Tongue (tissue), 2 donors: Measurements from ENCODE around the gene GSK3A. TPM values are rescaled to one million over a fixed set of nuclear protein-coding genes. Genes with fewer than 3 reads are reported as not detected.

Source experiments
- DNase-seq: peaks from one replicate; pipeline ENCODE4 v3.0.0-alpha.2; 2015
- total RNA-seq: library from RNA; depleted of rRNA; stranded (reverse); fragments of >200 nt; gene quantifications from one replicate; pipeline ENCODE4 v1.2.3, GENCODE V29; 2014

The GSK3A gene
- total RNA-seq, 1 donor from 2014 or later, result 23.6 TPM

DNA sequence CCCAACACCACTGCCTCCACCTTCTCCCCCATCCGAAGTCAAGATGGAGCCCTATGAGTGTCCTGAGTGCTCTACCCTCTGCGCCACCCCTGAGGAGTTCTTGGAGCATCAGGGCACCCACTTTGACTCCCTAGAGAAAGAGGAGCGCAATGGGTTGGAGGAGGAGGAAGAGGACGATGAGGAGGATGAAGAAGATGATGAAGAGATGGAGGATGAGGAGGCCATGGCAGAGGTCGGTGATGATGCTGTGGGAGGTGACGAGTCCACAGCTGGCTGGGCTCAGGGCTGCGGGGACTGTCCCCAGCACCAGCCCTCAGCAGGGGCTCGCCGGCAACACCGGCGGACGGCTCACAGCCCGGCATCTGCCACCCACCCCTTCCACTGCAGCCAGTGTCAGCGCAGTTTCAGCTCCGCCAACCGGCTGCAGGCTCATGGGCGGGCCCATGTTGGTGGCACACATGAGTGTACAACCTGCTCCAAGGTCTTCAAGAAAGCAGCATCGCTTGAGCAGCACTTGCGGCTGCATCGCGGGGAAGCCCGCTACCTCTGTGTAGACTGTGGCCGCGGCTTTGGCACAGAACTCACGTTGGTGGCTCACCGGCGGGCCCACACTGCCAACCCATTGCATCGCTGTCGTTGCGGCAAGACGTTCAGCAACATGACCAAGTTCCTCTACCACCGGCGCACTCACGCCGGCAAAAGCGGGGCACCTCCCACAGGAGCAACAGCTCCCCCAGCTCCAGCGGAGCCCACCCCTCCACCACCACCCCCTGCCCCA is 17.3 kb downstream of the GSK3A start:
- DNase-seq, result no peak

DNA sequence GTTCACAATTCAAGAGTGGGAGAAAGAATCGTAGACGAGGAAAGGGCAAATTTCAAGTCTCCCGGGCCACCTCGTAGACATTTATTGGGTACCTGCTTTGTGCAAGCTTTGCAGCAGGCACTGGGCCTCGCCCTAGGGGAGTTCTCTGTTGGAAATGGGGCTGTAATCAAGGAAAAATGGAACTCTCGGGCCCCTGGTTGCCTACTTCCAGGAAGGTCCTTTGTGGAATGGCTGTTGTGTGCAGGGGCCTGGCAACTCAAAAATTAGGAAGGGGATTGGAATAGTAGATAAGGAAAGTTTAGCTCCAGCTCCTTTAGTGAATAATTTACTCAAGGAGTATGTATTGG is 21.7 kb downstream of the GSK3A start:
- no peak for DNase-seq

DNA sequence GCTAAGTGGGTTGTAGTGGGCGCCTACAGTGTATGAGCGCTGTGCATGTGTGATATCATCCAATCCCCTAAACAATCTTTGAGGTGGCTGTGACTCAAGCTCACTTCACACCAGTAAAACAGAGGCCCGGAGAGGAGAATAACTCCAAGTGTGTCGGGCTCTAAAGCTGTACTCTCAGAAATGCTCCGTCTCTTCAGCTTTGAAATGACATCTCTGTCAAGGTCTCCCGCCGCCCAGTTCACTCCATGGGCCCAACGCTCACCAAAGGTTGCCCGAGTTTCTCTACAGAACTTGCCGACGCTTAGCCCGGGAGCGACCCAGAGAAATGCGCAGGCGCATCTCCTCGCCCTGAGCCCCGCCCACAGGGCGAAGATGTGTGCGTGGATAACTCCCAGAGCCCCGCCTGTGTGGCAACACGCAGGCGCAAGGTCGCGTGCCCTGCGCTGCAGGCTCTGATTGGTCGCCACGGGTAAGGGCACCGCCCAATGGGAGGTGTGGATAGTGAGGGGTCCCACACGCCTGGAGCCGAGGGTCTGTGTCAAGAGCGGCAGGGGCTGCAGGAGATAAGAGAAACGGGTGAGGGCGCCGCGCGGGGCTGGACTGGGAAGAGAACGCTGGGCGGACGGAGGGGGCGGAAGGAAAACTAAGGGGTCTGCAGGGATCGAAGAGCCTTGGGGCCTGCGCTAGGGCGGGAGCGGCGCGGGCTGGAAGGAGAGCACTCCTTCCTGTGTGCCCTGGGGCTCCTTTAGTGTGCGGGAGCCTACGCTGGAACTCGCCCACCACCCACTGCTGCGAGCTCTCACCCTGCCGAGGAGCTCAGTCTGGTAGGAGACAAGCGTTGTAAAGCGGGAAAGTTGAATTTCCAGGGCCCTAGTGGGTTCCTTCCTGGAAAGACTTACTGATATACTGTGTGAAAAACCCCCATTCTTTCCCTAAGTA is 22.3 kb downstream of the GSK3A start, which contains the start of gene ZNF526:
Gene ZNF526 (plus strand): TSS at position 501 of the 939 bp plus-strand sequence. CDS start 4,092 bp downstream, outside the sequence.
- DNase-seq, result peak; percentile 99

DNA sequence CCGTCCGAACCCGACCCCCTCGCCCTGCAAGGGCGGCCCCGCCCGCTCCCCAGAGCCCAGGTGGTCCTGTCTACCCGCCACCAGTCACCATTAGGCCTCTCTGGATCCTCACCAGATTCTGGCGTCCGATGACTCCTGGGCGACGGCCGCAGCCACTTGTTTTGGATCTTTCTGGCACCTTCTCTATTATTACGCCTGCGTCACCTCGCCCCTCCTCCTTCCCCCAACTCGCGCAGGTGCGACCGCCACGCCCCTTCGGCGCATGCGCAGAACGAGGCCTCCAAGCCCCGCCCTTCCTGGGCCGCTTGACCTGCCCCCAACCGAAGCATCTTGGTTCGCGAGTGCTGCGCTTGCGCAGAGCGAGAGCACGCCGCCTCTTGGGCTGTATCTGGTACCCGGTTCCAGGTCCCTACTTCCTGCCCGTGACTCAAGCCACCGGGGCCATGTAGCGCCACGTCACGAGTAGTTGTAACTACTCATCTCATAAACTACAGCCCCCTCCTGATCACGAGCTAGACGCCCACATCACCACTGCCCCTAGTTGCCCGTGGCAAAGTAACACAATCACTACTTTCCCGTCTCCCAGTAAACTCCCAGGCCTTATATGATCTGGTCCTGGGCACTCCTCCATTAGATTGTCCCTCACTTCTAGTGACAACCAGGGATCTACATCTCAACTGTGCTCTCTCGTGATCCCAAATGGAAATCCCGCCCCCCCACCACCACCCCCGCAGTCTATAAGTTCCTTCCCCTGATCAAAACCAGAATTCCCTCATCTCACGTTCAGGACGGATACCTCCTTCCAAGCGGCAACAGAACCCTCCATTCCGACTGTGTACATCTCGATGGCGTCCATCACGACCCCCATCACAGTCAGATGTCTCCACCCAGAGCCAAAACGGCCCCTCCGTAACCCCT is 24.6 kb downstream of the GSK3A start, which contains the start of gene DEDD2:
Gene DEDD2 (minus strand): TSS at position 158 of the 918 bp plus-strand sequence. CDS start 670 bp downstream, outside the sequence.
- peak; percentile 98 for DNase-seq

DNA sequence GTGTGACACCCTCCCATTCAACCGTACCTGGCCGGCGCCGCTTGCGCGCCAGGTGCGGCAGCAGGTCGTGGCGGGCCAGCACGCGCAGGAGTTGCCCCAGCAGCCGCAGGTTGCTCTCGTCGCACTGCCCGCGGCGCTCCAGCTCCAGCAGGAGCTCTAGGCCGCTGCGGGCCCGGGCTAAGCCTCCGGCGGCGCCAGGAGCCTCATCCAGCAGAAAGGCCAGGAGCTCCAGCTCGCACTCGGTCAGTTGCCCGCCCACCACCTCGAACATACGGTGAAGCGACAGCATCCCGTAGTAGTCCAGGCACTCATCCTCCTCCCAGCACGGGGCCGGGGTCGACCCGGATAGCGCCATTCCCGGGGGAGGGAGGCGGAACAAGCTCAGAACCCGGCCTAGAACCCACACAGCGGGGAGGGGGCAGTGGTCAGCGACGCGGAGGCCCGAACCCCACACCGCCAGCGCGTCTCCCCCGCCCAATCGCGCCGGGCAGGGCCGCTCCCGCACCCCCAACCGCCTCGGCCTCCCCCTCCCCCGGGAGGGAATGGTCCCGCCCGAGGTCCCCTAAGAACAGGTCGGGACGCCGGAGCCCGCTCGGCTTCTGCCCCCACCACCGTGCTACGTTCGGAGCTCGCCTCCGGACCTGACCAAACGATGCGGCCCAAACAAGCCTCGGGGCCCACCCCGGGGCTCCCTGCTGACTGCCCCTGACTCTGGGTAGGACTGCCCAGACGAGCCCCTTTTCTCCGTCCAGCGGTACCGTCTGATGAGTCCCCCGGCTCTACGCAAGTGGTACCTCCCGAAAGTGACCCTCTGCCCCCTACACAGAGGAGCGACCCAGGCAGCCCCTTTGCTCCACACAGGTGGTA is 25.5 kb downstream of the GSK3A start:
- peak; percentile 40 for DNase-seq

DNA sequence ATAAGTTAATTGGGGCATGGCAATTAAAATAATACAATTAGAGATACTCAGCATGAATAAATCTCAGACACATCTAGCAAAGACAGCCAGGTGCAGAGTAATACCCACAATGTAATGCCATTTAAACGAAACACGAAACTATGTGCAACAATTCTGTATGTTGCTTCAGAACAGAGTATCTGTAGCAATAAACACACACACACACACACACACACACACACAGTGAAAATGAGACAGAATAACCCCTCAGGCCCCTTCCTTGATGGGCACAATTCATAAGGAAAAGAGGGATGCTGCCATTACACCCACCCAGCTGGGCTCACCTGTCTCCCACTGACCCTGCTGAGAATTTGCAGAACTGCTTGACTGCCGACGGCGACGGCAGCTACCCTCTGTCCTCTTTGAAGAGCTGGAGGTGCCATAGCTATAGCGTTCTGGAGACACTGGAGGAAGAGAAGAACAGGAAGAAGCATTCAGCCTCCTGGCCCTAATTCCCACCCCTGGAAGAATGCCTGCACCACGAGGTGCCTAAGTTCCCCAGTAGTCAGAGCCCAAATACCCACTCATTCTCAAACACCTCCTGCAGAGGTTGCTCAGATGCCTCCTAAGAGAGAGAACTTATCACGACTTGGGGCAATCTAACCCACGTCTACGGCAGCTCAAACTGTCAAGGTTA is 27.5 kb downstream of the GSK3A start:
- no peak for DNase-seq

DNA sequence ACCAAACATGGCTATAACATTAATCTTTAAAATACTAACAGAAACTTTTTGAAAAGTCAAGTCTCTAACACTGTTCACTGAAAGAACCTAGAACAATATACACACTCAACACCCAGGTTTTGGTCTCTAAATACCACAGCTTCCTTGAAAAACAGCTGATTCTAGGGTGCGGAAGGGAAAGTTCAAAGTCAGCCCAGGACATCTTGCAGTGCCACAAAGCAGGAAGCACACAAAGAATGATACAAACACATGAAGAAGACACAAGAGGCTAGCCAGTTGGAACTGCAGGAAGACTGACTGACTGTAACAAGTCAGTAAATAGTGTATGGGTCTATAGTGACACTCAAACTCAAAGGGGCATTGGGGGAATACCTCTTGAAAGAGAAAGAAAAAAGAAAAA is 29.5 kb downstream of the GSK3A start:
- DNase-seq, result no peak

DNA sequence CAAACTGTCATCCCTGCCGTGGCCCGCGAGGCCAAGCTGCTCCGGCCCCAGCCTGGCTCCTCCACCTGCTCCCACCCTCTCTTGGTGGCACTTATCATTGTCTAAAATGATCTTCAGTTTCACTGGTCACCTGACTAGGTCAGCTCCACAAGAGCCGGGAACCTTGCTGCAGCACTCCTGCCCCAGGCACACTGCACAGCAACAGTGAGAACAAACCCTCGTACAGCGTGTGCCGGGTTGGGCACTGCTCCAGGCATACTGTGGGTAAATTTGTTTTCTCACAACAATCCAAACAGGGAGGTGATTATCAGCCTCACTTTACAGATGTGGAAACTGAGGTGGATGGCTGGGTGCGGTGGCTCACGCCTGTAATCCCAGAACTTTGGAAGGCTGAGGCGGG is 33.8 kb downstream of the GSK3A start:
- DNase-seq, result no peak

DNA sequence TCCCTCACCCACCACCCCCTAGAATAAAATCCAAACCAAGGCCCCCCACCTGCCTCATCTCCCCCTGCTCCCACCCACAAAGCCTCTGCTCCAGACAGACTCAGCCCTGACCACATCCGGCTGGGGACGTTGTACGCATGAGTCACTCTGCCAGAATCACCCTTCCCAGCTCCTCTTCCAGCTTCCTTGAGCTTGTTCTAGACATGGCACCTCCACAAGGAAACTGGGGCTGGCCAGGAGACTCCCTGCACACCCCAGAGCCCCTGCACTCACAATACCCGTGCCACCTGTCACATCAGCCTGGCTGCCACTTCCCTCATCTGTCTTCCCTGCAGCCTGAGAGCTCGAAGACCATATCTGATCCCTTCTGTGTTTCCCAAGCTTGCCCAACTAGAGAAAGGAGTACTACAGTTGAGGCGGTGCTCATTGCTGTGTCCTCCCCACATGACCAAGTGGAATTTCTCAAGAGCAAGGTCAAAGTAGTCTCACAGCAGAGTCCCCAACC is 34.6 kb downstream of the GSK3A start:
- DNase-seq, result no peak

DNA sequence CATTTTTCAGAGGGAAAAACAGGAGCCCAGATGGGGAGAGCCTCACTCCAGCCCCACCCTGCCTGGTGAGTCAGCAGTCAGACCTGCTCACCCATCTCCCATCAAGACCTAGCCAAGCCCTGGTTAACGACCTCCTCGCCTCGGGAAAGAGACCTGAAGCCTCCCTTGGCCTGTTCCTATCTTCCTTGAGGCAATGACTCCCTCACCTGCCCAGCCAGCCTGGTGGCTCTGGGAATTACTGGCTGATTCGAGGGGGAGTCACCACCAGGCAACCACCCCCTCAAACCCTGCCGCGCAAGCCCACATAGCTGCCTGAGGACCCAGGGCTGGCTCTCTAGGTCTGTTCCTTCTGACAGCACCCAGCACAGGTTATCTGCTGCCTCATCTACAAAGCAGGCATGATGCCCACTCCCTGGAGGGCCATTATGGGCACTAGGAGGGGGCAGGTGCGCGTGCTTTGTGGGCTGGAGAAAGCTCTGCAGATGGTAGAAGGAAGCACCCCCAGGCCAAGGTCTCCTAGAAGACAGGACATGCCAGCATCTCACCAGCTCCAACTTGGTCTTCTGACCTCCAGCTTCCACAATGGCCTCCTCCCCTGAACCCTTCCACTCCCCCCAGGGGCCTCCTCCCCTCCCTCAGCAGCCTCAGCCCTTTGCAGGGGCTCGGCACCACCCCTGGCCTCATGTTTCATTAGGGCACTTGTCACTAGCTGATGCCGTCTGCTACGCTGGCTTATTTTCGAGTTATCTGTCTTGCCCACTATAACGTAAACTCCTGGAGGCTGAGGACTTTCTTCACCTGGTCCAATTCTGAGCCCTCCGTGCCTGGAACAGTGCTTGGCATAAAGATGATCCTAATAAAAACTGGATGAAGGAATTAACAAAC is 35.3 kb downstream of the GSK3A start:
- no peak for DNase-seq

DNA sequence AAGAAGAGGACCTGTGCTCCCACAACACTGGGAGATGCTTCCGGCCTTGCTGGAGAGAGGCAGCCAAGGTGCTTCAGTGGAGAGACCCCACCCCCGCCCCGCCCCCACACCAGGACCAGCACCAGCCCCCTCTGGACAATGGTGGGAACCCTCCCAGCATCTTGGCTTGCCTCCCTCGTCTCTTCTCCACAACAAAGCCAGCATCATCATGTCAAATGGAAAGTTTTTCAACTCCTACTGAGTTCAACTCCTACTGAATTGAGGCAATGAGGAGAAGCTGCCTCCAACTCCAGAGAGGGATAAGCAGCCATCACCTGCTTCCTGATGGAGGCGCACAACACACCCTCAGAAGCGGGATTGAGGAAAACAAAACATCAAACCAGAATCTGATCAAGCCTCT is 37.7 kb downstream of the GSK3A start:
- DNase-seq, result no peak

DNA sequence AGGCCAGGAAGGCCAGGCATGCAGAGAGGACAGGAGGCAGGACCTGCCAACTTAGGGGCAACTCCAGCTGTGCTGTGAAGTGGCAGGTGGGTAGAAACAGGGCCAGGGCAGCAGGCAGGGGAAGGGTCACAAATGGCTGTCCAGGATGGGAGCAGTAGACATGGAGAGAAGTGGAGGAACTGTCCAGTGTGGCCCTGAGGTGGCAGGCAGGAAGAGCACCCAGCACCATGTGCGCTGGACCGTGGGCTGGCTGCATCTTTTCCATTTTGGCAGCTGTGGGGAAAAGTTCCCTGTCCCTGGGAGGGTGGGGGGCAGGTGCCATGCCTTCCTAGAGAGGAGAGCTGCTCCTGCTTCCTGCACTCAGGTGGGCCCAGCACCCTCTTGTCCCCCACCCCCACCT is 38.7 kb downstream of the GSK3A start:
- no peak for DNase-seq

DNA sequence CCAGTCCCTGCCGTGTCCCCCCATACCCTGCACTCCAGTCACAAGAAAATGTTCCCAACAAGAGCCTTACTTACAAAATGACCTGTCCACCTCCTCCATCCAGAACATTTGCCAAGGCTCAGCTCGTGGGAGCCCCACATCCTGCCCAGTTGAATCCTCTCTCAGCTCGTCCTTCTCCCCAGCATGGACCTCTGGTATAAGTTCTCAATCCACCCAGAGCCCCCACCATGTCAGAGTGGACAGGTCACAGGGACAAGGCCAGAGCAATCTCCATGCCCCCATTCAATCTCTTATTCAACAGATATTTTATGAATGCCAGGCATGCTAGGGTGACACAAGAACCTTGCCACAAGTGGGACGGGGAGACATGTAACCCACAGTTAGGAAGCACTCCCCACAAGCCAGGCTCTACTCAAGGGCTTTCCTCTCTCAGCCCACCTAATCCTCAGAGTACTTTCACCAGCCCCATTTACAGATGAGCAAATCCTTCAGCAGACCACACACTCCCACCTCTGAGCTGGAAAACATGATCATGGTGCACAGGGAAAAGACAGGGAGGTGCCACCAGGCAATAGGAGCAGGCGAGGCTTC is 40.0 kb downstream of the GSK3A start:
- DNase-seq, result no peak

DNA sequence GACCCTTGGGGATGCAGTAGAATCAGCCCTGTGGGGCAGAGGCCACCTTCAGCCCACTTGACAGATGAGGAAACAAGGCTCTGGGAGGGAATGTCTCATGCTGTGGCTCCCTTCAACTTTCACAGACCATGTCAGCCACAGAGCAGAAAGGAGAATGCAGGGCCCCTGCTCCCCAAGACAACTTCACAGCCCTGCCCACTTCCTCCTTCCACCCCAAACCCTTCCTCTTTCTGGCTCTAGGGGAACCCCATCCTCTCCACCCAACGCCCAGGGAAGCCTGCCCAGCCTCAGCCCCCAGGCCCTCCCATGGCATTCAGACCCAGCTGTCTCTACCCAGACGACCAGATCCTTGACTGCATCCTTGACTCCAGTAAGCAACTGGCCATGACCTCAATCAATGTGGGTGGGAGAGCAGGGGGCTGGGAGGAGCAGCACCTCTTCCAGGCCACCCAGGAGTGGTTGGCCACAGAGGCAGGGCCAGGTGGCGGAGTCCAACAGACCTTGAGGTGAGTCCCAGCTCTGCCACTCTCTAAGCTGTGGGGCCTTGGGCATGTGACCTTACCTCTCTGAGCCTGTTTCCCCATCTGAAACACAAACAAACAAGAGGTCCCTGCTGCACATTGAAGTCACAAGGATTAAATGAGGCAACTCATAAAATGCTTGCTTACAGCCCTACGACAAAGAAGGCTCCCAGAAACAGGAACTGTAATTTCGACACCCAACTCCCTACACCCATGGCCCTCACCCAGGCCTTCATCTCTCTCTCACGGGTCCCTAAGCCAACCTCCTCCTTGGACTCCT is 40.7 kb downstream of the GSK3A start:
- DNase-seq, result no peak

DNA sequence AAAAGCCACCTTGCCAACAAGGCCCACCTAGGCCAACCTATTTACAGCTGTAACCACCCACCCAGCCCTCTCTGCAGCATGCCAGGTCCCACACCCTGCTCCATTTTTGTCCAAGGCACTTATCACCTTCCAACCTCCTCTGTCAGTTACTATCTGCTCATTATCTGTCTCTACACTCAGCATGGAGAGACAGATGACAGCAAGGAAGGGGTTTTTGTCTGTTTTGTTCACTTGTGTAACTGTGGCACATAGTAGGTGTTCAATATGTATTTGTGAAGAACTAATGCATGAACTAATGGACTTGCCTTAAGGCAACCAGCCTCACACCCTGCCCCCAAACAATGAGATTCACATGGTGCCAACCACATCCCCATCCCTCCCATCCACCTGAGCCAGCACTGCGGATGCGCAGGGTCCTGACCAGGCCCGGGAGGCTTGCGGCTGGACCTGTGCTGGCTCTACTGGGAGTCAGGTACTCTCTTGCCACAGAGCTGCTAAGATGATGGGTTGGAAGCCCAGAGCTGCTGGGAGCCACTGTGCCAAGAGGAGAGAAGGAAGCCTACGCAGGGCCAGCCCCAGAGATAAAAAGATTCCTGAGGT is 42.2 kb downstream of the GSK3A start:
- DNase-seq, result no peak

DNA sequence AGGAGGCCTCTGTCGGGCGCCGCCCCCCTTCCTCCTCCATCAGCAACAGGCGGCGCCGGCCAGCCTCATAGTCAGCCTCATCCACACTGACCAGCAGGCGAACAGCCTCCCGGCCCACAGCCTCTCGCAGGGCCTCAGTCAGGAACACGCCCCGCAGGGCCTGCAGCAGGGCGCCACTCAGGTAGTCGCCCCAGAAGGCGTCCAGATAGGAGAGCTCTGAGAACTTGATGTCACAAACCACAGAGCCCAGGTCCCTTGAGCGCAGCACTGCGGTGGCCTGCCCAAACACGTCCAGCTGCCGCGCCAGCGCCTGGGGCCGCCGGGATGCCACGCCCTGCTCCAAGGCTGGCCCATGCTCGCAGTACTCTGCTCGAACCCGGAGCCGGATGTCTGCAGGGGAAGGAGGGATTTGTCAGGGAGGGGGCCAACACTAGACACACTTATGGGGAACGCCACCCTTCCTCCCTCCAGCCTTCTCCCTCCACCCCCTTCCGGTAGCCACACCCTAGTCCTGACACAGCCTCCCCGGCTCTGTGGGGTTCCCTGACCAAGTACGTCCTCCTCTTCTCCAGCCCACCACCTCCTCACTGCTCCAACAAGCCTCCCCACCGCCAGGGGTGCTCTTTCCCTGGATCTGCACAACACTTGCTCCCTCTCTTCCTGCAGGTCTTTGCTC is 42.8 kb downstream of the GSK3A start:
- peak; percentile 25 for DNase-seq
